Measurements from ENCODE around the gene PGLYRP1.

The PGLYRP1 gene

DNA sequence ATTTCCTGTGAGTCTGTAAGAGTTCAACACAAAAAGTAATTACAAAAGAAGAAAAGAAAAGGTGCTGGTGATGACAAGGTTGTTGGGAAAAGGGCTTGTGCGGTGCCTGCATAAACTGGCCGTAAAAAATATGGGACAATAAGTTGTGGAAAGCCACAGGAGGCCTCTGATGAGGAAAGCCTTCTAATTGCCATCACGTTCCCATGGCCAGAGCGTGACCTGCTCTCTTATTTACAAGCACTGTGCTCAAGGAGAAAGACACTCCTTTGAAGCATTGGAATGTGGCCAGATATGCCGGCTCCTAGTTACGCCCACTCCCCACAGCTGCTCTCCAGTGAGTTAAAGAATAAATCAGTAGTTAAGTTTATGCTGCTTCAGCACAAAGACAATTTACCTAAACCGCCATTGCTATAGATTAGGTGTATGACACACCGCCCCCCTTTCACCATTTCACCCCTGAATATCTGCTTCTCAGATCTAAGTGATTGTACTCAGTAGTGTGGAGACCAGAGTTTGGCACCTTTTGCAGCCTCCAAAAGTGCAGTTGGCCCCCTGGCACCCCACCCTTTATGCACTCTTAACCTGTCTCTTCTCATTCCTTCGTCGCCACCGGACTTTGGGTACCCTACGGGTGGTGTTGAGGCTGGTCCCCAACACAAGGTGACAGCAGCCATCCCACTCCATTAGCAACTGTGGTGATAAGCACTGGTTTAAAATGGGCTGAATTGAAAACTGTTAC, 8.1 kb upstream of the PGLYRP1 start:
- Mint-ChIP-seq H3K36me3 (ENCODE audit: low read depth) (peaks cover 10% of the 10 kb centered on the region), H3K4me3 (peak overlapping the region in 2 of 3 experiments; percentile 27 to 56), H3K4me1 (peaks cover 43% of the 10 kb centered on the region), H3K9me3 (peaks cover 4% of the 10 kb centered on the region), H3K27me3 (ENCODE audit: low read depth) (no peaks in the 10 kb centered on the region), H3K27ac (peak overlapping the region; percentile 71 to 92 (median 81))
- TF ChIP-seq, protein P1, sequence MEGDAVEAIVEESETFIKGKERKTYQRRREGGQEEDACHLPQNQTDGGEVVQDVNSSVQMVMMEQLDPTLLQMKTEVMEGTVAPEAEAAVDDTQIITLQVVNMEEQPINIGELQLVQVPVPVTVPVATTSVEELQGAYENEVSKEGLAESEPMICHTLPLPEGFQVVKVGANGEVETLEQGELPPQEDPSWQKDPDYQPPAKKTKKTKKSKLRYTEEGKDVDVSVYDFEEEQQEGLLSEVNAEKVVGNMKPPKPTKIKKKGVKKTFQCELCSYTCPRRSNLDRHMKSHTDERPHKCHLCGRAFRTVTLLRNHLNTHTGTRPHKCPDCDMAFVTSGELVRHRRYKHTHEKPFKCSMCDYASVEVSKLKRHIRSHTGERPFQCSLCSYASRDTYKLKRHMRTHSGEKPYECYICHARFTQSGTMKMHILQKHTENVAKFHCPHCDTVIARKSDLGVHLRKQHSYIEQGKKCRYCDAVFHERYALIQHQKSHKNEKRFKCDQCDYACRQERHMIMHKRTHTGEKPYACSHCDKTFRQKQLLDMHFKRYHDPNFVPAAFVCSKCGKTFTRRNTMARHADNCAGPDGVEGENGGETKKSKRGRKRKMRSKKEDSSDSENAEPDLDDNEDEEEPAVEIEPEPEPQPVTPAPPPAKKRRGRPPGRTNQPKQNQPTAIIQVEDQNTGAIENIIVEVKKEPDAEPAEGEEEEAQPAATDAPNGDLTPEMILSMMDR (IDR thresholded peaks at IDR 0.05; ENCODE audit: unreplicated experiment in 3 of 3), result no peak

DNA sequence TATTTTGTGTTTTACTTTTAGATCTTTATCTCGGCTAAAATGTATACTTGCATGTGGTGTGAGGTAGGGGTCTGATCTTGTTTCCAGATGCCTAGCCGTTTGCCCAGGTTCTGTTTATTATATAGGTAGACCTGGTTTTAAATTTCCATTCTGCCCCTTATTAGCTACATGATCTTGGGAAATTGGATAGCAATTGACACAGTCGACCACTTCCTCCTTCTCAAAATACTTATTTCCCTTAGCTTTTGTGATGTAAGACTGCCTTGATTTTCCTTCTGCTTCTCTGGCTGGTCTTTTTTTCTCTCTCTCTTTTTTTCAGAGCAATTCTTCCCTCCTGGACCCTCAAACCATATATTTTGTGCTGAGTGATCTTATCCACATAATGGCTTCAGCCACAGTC, 3.0 kb upstream of the PGLYRP1 start:
- Mint-ChIP-seq H3K9me3 (peaks cover 6% of the 10 kb centered on the region), H3K4me3 (no peak overlapping the region), H3K4me1 (peaks cover 14% of the 10 kb centered on the region), H3K36me3 (ENCODE audit: low read depth) (peaks cover 12% of the 10 kb centered on the region), H3K27me3 (ENCODE audit: low read depth) (no peaks in the 10 kb centered on the region), H3K27ac (no peak overlapping the region)
- TF ChIP-seq, protein P1 (IDR thresholded peaks at IDR 0.05; ENCODE audit: unreplicated experiment in 3 of 3), result no peak

DNA sequence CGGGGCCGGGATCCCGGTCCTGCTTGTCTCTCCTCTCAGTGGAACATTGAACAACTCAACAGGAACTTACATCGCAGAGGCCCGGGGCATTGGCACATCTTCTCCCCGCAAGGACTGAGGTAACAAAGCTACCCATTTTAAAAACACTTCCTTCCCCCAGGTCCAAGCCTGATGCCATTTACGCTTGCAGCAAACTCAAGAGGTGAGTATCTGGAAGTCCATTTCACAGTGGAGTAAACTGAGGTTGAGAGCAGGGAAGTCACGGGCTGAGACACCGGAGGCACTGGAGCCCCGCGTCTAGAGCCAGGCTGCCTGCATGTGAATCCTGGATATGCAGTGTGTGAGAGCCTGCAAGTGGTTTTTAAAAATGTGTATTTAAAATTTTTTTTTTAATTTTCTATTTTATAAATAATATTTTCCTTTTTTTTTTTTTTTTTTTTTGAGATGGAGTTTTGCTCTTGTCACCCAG, 492 bp upstream of the PGLYRP1 start:
- Mint-ChIP-seq H3K9me3 (peaks cover 6% of the 10 kb centered on the region), H3K36me3 (ENCODE audit: low read depth) (peaks cover 12% of the 10 kb centered on the region), H3K4me1 (no peaks in the 10 kb centered on the region), H3K27me3 (ENCODE audit: low read depth) (peaks cover 6% of the 10 kb centered on the region), H3K27ac (no peak overlapping the region), H3K4me3 (no peak overlapping the region)
- TF ChIP-seq, protein P1 (IDR thresholded peaks at IDR 0.05; ENCODE audit: unreplicated experiment in 3 of 3), result no peak

DNA sequence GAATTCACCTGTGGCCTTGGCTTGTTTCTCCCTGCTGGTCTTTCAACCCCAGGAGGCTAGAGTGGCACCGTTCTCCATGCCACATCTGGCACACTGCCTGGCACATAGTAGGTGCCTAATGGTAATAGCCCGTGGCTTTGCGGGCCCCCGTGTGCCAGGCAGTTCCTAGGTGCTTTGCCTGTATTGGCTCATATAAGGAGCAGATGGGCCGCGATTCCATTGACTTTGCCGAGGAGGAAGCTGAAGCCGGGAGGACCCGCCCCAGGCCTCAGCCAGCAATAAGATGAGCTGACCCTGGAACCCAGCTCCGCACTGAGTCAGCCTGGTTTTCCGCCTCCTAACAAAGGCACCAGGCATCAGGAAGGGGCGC, 807 bp downstream of the PGLYRP1 start:
- Mint-ChIP-seq H3K27me3 (ENCODE audit: low read depth) (peaks cover 6% of the 10 kb centered on the region), H3K36me3 (ENCODE audit: low read depth) (peaks cover 12% of the 10 kb centered on the region), H3K4me1 (no peaks in the 10 kb centered on the region), H3K4me3 (no peak overlapping the region), H3K27ac (no peak overlapping the region), H3K9me3 (peaks cover 6% of the 10 kb centered on the region)
- TF ChIP-seq, protein P1 (IDR thresholded peaks at IDR 0.05; ENCODE audit: unreplicated experiment in 3 of 3), result no peak

DNA sequence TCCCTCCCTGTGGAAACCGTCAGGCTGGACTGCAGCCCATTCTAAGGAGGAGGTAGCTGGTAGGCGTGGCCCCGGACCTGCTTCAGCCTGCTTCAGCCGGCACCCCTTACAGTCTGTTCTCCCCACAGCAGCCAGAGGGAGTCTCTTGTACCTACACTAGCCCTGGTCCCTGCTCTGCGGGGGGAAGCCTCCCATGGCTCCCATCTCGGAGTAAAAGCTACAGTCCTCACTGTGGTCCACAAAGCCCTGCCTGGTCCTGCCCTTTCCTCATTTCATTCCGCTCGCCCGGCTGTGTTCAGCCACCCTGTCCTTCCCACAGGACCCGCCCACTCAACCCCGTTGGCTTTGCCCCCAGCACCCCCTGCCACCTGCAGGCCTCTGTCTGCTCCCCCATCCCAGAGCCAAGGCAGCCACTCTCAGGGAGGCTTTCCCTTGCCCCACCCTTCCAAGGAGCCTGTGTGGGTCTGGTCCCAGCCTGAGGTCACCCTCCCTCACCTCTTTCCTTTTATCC, 1.3 kb downstream of the PGLYRP1 start:
- Mint-ChIP-seq H3K4me3 (no peak overlapping the region), H3K36me3 (ENCODE audit: low read depth) (peaks cover 11% of the 10 kb centered on the region), H3K27me3 (ENCODE audit: low read depth) (peaks cover 9% of the 10 kb centered on the region), H3K4me1 (peaks cover under 1% of the 10 kb centered on the region), H3K9me3 (peaks cover 6% of the 10 kb centered on the region), H3K27ac (no peak overlapping the region)
- TF ChIP-seq, protein P1 (IDR thresholded peaks at IDR 0.05; ENCODE audit: unreplicated experiment in 3 of 3), result no peak

DNA sequence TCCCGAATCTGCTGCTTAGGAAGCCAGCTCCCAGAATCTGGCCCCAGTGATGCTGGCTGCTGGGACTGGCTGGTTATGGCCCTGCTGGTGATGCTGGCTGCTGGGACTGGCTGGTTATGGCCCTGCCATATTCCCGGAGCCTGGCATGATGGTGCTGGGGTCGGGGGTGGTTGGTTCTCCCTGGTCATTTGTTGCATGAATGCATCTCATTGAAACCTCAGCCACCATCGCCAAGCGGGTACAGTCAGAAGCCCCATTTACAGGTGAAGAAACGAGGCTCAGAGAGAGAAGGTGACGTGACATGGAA, 2.1 kb downstream of the PGLYRP1 start:
- Mint-ChIP-seq H3K4me1 (peaks cover 5% of the 10 kb centered on the region), H3K27me3 (ENCODE audit: low read depth) (peaks cover 17% of the 10 kb centered on the region), H3K36me3 (ENCODE audit: low read depth) (peaks cover 3% of the 10 kb centered on the region), H3K4me3 (no peak overlapping the region), H3K27ac (no peak overlapping the region), H3K9me3 (no peaks in the 10 kb centered on the region)
- TF ChIP-seq, protein P1 (IDR thresholded peaks at IDR 0.05; ENCODE audit: unreplicated experiment in 3 of 3), result no peak
